ENCODE measurements around the gene CCDC179. TPM values are rescaled to one million over a fixed set of nuclear protein-coding genes. Genes with fewer than 3 reads are reported as not detected.

Gene CCDC179
- not detected in 2 replicates for total RNA-seq

- Histone ChIP-seq H3K79me2 (ENCODE audit: insufficient read depth, low read length) (no peaks in the 10 kb centered on the region), H4K20me1 (ENCODE audit: insufficient read depth, low read length) (no peaks in the 10 kb centered on the region), H3K4me3 (ENCODE audit: insufficient read depth, low read length) (no peak within 1 kb of the TSS), H3K4me1 (ENCODE audit: insufficient read depth, low read length) (no peaks in the 10 kb centered on the region), H2AFZ (ENCODE audit: low read length) (no peak within 1 kb of the TSS), H3K4me2 (ENCODE audit: insufficient read depth, low read length) (no peak within 1 kb of the TSS), H3K9me3 (ENCODE audit: low read depth, low read length) (no peaks in the 10 kb centered on the region), H3K36me3 (ENCODE audit: insufficient read depth, low read length) (no peaks in the 10 kb centered on the region), H3K27me3 (ENCODE audit: insufficient read depth, low read length) (no peaks in the 10 kb centered on the region), H3K27ac (ENCODE audit: low read depth, low read length) (no peak within 1 kb of the TSS)
- no peak for TF ChIP-seq CTCF (IDR thresholded peaks at IDR 0.05; ENCODE audit: extremely low read depth, low read depth, low read length)
- no peak for DNase-seq (ENCODE audit: insufficient read length, low spot score, missing footprints)
Observed at GRCh38 chr11:22860241-22860640, at the start of gene CCDC179. TSS of gene CCDC179 (minus strand) at chr11:22860474. CDS start at chr11:22860421, 53 bp downstream.

- H3K27me3 ChIP-seq (ENCODE audit: insufficient read depth, low read length), result no peaks in the 10 kb centered on the region
- TF ChIP-seq CTCF (IDR thresholded peaks at IDR 0.05; ENCODE audit: extremely low read depth, low read depth, low read length), result no peak
- no peaks in the 10 kb centered on the region for H3K36me3 ChIP-seq (ENCODE audit: insufficient read depth, low read length)
- H3K9me3 ChIP-seq (ENCODE audit: low read depth, low read length), result no peaks in the 10 kb centered on the region
- H3K27ac ChIP-seq (ENCODE audit: low read depth, low read length), result no peak overlapping the region
- no peak overlapping the region for H2AFZ ChIP-seq (ENCODE audit: low read length)
- no peak for DNase-seq (ENCODE audit: insufficient read length, low spot score, missing footprints)
- H3K4me2 ChIP-seq (ENCODE audit: insufficient read depth, low read length), result no peak overlapping the region
- no peak overlapping the region for H3K4me3 ChIP-seq (ENCODE audit: insufficient read depth, low read length)
- no peaks in the 10 kb centered on the region for H4K20me1 ChIP-seq (ENCODE audit: insufficient read depth, low read length)
- no peaks in the 10 kb centered on the region for H3K4me1 ChIP-seq (ENCODE audit: insufficient read depth, low read length)
- no peaks in the 10 kb centered on the region for H3K79me2 ChIP-seq (ENCODE audit: insufficient read depth, low read length)
Observed at GRCh38 chr11:22903782-22904181, 43.5 kb upstream of the CCDC179 start.

GRCh38 chr11:22901603-22902002 is 41.3 kb upstream of the CCDC179 start:
- no peak overlapping the region for H2AFZ ChIP-seq (ENCODE audit: low read length)
- no peaks in the 10 kb centered on the region for H3K9me3 ChIP-seq (ENCODE audit: low read depth, low read length)
- no peak for TF ChIP-seq CTCF (IDR thresholded peaks at IDR 0.05; ENCODE audit: extremely low read depth, low read depth, low read length)
- H3K4me1 ChIP-seq (ENCODE audit: insufficient read depth, low read length), result no peaks in the 10 kb centered on the region
- no peak overlapping the region for H3K4me3 ChIP-seq (ENCODE audit: insufficient read depth, low read length)
- no peak overlapping the region for H3K27ac ChIP-seq (ENCODE audit: low read depth, low read length)
- DNase-seq (ENCODE audit: insufficient read length, low spot score, missing footprints), result no peak
- no peaks in the 10 kb centered on the region for H3K27me3 ChIP-seq (ENCODE audit: insufficient read depth, low read length)
- no peaks in the 10 kb centered on the region for H4K20me1 ChIP-seq (ENCODE audit: insufficient read depth, low read length)
- H3K79me2 ChIP-seq (ENCODE audit: insufficient read depth, low read length), result no peaks in the 10 kb centered on the region
- H3K4me2 ChIP-seq (ENCODE audit: insufficient read depth, low read length), result no peak overlapping the region
- no peaks in the 10 kb centered on the region for H3K36me3 ChIP-seq (ENCODE audit: insufficient read depth, low read length)

GRCh38 chr11:22900764-22901486 is 40.7 kb upstream of the CCDC179 start:
- DNase-seq (ENCODE audit: insufficient read length, low spot score, missing footprints), result no peak
- no peak for TF ChIP-seq CTCF (IDR thresholded peaks at IDR 0.05; ENCODE audit: extremely low read depth, low read depth, low read length)
- H3K27me3 ChIP-seq (ENCODE audit: insufficient read depth, low read length), result no peaks in the 10 kb centered on the region
- no peaks in the 10 kb centered on the region for H3K36me3 ChIP-seq (ENCODE audit: insufficient read depth, low read length)
- H3K9me3 ChIP-seq (ENCODE audit: low read depth, low read length), result no peaks in the 10 kb centered on the region
- no peak overlapping the region for H3K27ac ChIP-seq (ENCODE audit: low read depth, low read length)
- no peaks in the 10 kb centered on the region for H4K20me1 ChIP-seq (ENCODE audit: insufficient read depth, low read length)
- H2AFZ ChIP-seq (ENCODE audit: low read length), result no peak overlapping the region
- H3K4me2 ChIP-seq (ENCODE audit: insufficient read depth, low read length), result no peak overlapping the region
- H3K4me3 ChIP-seq (ENCODE audit: insufficient read depth, low read length), result no peak overlapping the region
- H3K79me2 ChIP-seq (ENCODE audit: insufficient read depth, low read length), result no peaks in the 10 kb centered on the region
- H3K4me1 ChIP-seq (ENCODE audit: insufficient read depth, low read length), result no peaks in the 10 kb centered on the region

All from osteoblast (primary cell).